ENCODE measurements around the gene PIN1. TPM values are rescaled to one million over a fixed set of nuclear protein-coding genes. Genes with fewer than 3 reads are reported as not detected.

PIN1 gene
- total RNA-seq, 1 donor from 2014 or later: 98.4 TPM

- H3K9me3 ChIP-seq (replicated peaks): no peaks in the 10 kb centered on the region
Observed at GRCh38 chr19:9856609-9857008, 21.5 kb downstream of the PIN1 start.

GRCh38 chr19:9857076-9857721 is 22.1 kb downstream of the PIN1 start:
- H3K4me1 ChIP-seq: no peaks in the 10 kb centered on the region
- no peak for DNase-seq
- H3K36me3 ChIP-seq: peaks cover under 1% of the 10 kb centered on the region
- peaks cover 14% of the 10 kb centered on the region for H3K27me3 ChIP-seq (ENCODE audit: low read depth)
- H3K4me3 ChIP-seq: no peak overlapping the region
- intact Hi-C loops (cut with micrococcal nuclease): no loop called here
- no peak overlapping the region for H3K27ac ChIP-seq (replicated peaks)
- TF ChIP-seq, protein P1, sequence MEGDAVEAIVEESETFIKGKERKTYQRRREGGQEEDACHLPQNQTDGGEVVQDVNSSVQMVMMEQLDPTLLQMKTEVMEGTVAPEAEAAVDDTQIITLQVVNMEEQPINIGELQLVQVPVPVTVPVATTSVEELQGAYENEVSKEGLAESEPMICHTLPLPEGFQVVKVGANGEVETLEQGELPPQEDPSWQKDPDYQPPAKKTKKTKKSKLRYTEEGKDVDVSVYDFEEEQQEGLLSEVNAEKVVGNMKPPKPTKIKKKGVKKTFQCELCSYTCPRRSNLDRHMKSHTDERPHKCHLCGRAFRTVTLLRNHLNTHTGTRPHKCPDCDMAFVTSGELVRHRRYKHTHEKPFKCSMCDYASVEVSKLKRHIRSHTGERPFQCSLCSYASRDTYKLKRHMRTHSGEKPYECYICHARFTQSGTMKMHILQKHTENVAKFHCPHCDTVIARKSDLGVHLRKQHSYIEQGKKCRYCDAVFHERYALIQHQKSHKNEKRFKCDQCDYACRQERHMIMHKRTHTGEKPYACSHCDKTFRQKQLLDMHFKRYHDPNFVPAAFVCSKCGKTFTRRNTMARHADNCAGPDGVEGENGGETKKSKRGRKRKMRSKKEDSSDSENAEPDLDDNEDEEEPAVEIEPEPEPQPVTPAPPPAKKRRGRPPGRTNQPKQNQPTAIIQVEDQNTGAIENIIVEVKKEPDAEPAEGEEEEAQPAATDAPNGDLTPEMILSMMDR (IDR thresholded peaks at IDR 0.05; ENCODE audit: borderline replicate concordance): no peak
- no peaks in the 10 kb centered on the region for H3K9me3 ChIP-seq (replicated peaks)

More at GRCh38 chr19:9856609-9857008, 21.5 kb downstream of the PIN1 start:
- no peak for DNase-seq
- TF ChIP-seq, protein P1 (IDR thresholded peaks at IDR 0.05; ENCODE audit: borderline replicate concordance): no peak
- Histone ChIP-seq H3K27ac (replicated peaks) (no peak overlapping the region), H3K4me3 (no peak overlapping the region), H3K27me3 (ENCODE audit: low read depth) (peaks cover 14% of the 10 kb centered on the region), H3K4me1 (no peaks in the 10 kb centered on the region), H3K36me3 (peaks cover 6% of the 10 kb centered on the region)
- intact Hi-C loops (cut with micrococcal nuclease): no loop called here

DNA sequence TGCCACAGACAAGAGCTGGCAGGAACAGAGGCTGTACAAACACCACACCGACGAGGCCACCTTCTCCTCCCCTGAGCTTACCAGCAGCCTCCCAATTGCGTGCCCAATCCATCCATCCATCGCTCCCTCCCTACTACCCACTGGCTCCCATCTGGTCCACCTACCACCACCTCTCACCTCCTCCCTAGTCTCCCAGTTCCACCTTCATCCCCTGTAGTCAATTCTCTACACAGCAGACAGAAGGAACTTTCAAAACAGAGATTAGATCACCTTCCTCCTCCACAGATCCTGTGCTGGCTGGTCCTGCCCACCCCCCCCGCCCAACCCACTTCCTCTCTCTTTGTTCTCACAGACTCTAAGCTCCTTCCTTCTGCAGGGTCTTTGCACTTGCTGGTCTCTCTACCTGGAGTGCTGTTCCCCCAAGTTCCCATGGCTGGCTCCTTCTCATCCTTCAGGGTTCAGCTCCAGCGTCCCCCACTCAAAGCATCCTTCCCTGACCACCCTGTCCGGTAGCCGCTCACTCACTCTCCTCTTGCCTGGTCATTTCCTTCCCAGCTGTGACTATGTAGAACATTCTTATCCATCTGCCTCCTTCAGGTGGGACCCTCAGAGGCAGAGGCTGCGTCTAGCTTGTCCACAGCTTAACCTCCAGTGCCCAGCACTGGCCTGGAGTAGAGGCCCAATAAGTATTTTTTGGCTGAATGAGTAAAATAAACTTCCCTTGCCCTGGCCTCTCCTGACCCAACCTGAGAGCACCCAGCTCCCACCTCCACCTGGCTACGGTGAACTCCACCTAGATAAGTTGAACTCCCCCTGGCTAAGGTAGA is 23.0 kb downstream of the PIN1 start:
- no peak overlapping the region for H3K4me3 ChIP-seq
- H3K9me3 ChIP-seq (replicated peaks): no peaks in the 10 kb centered on the region
- DNase-seq: no peak
- no peaks in the 10 kb centered on the region for H3K36me3 ChIP-seq
- intact Hi-C loops (cut with micrococcal nuclease): no loop called here
- peaks cover 14% of the 10 kb centered on the region for H3K27me3 ChIP-seq (ENCODE audit: low read depth)
- no peak overlapping the region for H3K27ac ChIP-seq (replicated peaks)
- TF ChIP-seq, protein P1 (IDR thresholded peaks at IDR 0.05; ENCODE audit: borderline replicate concordance): no peak
- H3K4me1 ChIP-seq: no peaks in the 10 kb centered on the region

DNA sequence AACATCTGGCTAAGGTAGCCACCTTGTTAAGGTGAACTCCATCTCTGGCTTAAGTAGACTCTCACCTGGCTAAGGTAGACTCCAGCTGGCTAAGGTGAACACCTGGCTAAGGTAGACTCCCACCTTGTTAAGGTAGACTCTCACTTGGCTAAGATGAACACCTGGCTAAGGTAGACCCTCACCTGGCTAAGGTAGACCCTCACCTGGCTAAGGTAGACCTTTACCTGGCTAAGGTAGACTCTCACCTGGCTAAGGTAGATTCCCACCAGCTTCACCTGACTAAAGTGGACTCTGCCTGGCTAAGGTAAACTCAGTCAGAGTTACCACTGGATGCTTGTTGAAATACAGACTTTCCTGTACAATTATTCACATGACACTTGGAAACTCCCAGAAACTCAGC is 23.6 kb downstream of the PIN1 start:
- peaks cover 14% of the 10 kb centered on the region for H3K27me3 ChIP-seq (ENCODE audit: low read depth)

GRCh38 chr19:9860407-9860806 is 25.3 kb downstream of the PIN1 start:
- TF ChIP-seq, protein P1 (IDR thresholded peaks at IDR 0.05; ENCODE audit: borderline replicate concordance): no peak
- Histone ChIP-seq H3K36me3 (no peaks in the 10 kb centered on the region), H3K4me3 (no peak overlapping the region), H3K27ac (replicated peaks) (no peak overlapping the region), H3K4me1 (no peaks in the 10 kb centered on the region), H3K27me3 (ENCODE audit: low read depth) (peaks cover 14% of the 10 kb centered on the region), H3K9me3 (replicated peaks) (no peaks in the 10 kb centered on the region)
- DNase-seq: no peak
- intact Hi-C loops (cut with micrococcal nuclease): no loop called here

More for the DNA sequence above, 23.6 kb downstream of the PIN1 start:
- TF ChIP-seq, protein P1 (IDR thresholded peaks at IDR 0.05; ENCODE audit: borderline replicate concordance): no peak
- Histone ChIP-seq H3K27ac (replicated peaks) (no peak overlapping the region), H3K9me3 (replicated peaks) (no peaks in the 10 kb centered on the region), H3K36me3 (no peaks in the 10 kb centered on the region), H3K4me1 (no peaks in the 10 kb centered on the region), H3K4me3 (no peak overlapping the region)
- intact Hi-C loops (cut with micrococcal nuclease): no loop called here
- no peak for DNase-seq
